ENCODE measurements around the gene KRT26. TPM values are rescaled to one million over a fixed set of nuclear protein-coding genes. Genes with fewer than 3 reads are reported as not detected.

The KRT26 gene
- total RNA-seq, 1 donor from 2014 or later: not detected

DNA sequence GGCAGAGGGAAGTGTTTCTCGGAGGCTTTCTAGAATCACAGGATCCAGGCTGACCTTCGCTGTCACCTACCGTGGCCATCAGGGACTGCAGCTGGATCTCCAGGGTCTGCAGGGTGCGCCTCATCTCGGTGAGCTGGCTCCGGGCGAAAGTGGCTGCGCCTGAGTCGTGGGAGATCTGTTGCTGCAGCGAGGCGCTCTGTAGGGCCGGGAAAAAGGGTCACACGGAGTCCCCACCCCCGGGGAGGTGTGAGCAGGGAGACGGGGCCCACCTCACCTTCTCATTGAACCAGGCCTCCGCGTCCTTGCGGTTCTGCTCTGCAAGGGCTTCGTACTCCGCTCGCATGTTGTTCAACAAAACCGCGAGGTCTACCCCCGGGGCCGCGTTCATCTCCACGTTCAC is 24.8 kb upstream of the KRT26 start:
- Histone ChIP-seq H3K9ac (ENCODE audit: low read depth in 1 of 3, low read length in 3 of 3) (no peak overlapping the region), H3K4me3 (ENCODE audit: low read length in 3 of 3) (no peak overlapping the region), H3K27me3 (ENCODE audit: control insufficient read depth in 3 of 3, insufficient read depth in 3 of 3, low read length in 3 of 3) (peaks cover 22 to 32% (median 23%) of the 10 kb centered on the region in 3 donors), H3K36me3 (ENCODE audit: control insufficient read depth in 3 of 3, insufficient read depth in 3 of 3, low read length in 3 of 3) (no peaks in the 10 kb centered on the region), H3K9me3 (ENCODE audit: control insufficient read depth in 3 of 3, low read length in 3 of 3) (no peaks in the 10 kb centered on the region), H3K27ac (ENCODE audit: low read depth, low read length) (no peak overlapping the region), H3K4me1 (ENCODE audit: control insufficient read depth in 3 of 3, insufficient read depth in 3 of 3, low read length in 3 of 3) (no peaks in the 10 kb centered on the region)

- H3K27me3 ChIP-seq (ENCODE audit: control insufficient read depth in 3 of 3, insufficient read depth in 3 of 3, low read length in 3 of 3): peaks cover 20 to 23% (median 21%) of the 10 kb centered on the region in 3 donors
- H3K4me3 ChIP-seq (ENCODE audit: low read length in 3 of 3): no peak overlapping the region
- H3K4me1 ChIP-seq (ENCODE audit: control insufficient read depth in 3 of 3, insufficient read depth in 3 of 3, low read length in 3 of 3): no peaks in the 10 kb centered on the region
- no peaks in the 10 kb centered on the region for H3K9me3 ChIP-seq (ENCODE audit: control insufficient read depth in 3 of 3, low read length in 3 of 3)
- H3K36me3 ChIP-seq (ENCODE audit: control insufficient read depth in 3 of 3, insufficient read depth in 3 of 3, low read length in 3 of 3): no peaks in the 10 kb centered on the region
- no peak overlapping the region for H3K27ac ChIP-seq (ENCODE audit: low read depth, low read length)
- H3K9ac ChIP-seq (ENCODE audit: low read depth in 1 of 3, low read length in 3 of 3): no peak overlapping the region
These were observed 23.1 kb upstream of the KRT26 start for GRCh38 chr17:40795019-40795667.

- no peaks in the 10 kb centered on the region for H3K9me3 ChIP-seq (ENCODE audit: control insufficient read depth in 3 of 3, low read length in 3 of 3)
- H3K36me3 ChIP-seq (ENCODE audit: control insufficient read depth in 3 of 3, insufficient read depth in 3 of 3, low read length in 3 of 3): no peaks in the 10 kb centered on the region
- H3K9ac ChIP-seq (ENCODE audit: low read depth in 1 of 3, low read length in 3 of 3): no peak overlapping the region
- no peak overlapping the region for H3K27ac ChIP-seq (ENCODE audit: low read depth, low read length)
- no peak overlapping the region for H3K4me3 ChIP-seq (ENCODE audit: low read length in 3 of 3)
- no peaks in the 10 kb centered on the region for H3K4me1 ChIP-seq (ENCODE audit: control insufficient read depth in 3 of 3, insufficient read depth in 3 of 3, low read length in 3 of 3)
- peaks cover 16 to 20% (median 17%) of the 10 kb centered on the region in 3 donors for H3K27me3 ChIP-seq (ENCODE audit: control insufficient read depth in 3 of 3, insufficient read depth in 3 of 3, low read length in 3 of 3)
These were observed 22.5 kb upstream of the KRT26 start for GRCh38 chr17:40794466-40794865.

- H3K27me3 ChIP-seq (ENCODE audit: control insufficient read depth in 3 of 3, insufficient read depth in 3 of 3, low read length in 3 of 3): peaks cover 14 to 18% (median 15%) of the 10 kb centered on the region in 3 donors
- H3K9me3 ChIP-seq (ENCODE audit: control insufficient read depth in 3 of 3, low read length in 3 of 3): no peaks in the 10 kb centered on the region
- H3K4me3 ChIP-seq (ENCODE audit: low read length in 3 of 3): no peak overlapping the region
- no peaks in the 10 kb centered on the region for H3K4me1 ChIP-seq (ENCODE audit: control insufficient read depth in 3 of 3, insufficient read depth in 3 of 3, low read length in 3 of 3)
- no peak overlapping the region for H3K27ac ChIP-seq (ENCODE audit: low read depth, low read length)
- H3K9ac ChIP-seq (ENCODE audit: low read depth in 1 of 3, low read length in 3 of 3): no peak overlapping the region
- no peaks in the 10 kb centered on the region for H3K36me3 ChIP-seq (ENCODE audit: control insufficient read depth in 3 of 3, insufficient read depth in 3 of 3, low read length in 3 of 3)
These were observed 21.8 kb upstream of the KRT26 start for GRCh38 chr17:40793832-40794231.

DNA sequence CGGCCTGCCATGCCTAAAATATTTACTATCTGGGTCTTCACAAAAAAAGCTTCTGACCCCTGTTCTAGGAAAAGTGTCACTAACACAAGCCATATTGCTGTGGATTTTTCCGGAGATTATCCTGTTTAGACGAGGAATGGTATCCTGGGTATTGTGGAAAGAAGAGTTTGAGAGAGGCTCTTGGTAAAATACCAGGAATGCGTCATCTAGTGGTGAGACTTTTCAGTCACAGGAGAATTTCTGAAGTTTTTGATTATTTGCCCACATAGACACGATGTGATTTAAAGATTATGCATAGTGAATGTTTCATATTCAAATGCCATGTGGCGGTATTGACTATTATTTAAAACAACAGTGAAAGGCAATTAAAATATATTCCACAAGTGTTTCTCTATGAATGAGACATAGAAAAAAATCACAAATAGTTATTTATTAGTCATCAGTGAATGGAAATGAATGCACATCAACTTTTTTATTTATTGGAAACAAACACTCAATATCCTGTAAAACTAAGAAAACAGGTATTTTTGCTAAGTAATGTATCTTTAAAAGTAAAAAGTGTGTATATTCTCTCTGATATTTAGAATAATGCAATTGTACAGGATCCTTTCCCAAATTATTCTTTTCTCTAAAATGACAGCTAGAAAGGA is 19.9 kb upstream of the KRT26 start:
- Histone ChIP-seq H3K9me3 (ENCODE audit: control insufficient read depth in 3 of 3, low read length in 3 of 3) (no peaks in the 10 kb centered on the region), H3K27me3 (ENCODE audit: control insufficient read depth in 3 of 3, insufficient read depth in 3 of 3, low read length in 3 of 3) (peaks cover 11 to 14% (median 13%) of the 10 kb centered on the region in 3 donors), H3K9ac (ENCODE audit: low read depth in 1 of 3, low read length in 3 of 3) (no peak overlapping the region), H3K4me1 (ENCODE audit: control insufficient read depth in 3 of 3, insufficient read depth in 3 of 3, low read length in 3 of 3) (no peaks in the 10 kb centered on the region), H3K36me3 (ENCODE audit: control insufficient read depth in 3 of 3, insufficient read depth in 3 of 3, low read length in 3 of 3) (no peaks in the 10 kb centered on the region), H3K4me3 (ENCODE audit: low read length in 3 of 3) (no peak overlapping the region), H3K27ac (ENCODE audit: low read depth, low read length) (no peak overlapping the region)

- no peak overlapping the region for H3K27ac ChIP-seq (ENCODE audit: low read depth, low read length)
- no peak overlapping the region for H3K4me3 ChIP-seq (ENCODE audit: low read length in 3 of 3)
- no peaks in the 10 kb centered on the region for H3K36me3 ChIP-seq (ENCODE audit: control insufficient read depth in 3 of 3, insufficient read depth in 3 of 3, low read length in 3 of 3)
- H3K27me3 ChIP-seq (ENCODE audit: control insufficient read depth in 3 of 3, insufficient read depth in 3 of 3, low read length in 3 of 3): peaks cover 3 to 11% (median 6%) of the 10 kb centered on the region in 3 donors
- no peaks in the 10 kb centered on the region for H3K4me1 ChIP-seq (ENCODE audit: control insufficient read depth in 3 of 3, insufficient read depth in 3 of 3, low read length in 3 of 3)
- H3K9ac ChIP-seq (ENCODE audit: low read depth in 1 of 3, low read length in 3 of 3): no peak overlapping the region
- H3K9me3 ChIP-seq (ENCODE audit: control insufficient read depth in 3 of 3, low read length in 3 of 3): no peaks in the 10 kb centered on the region
These were observed 19.1 kb upstream of the KRT26 start for GRCh38 chr17:40791111-40791510.

DNA sequence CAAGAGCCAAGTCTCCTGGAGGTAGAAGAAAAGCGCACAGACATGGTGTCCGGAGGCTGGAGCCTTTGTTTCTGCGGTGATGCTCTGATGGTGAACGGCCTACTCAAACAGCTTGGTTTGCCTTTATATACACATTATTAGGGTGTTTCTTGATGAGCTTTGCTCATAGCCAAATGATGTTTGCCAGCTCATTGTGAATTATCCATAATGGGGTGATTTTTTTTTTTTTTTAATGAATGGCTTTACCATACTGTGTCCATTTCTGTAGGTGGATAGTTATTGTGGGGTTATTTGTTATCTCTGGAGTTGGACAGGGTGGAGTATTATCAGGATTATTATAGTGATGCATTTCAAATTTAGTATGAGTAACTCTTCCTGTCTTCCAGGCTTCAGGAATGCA is 10.4 kb upstream of the KRT26 start, which contains the start of gene KRT27:
KRT27 (minus strand) TSS at position 101 of the 400 bp plus-strand sequence; CDS start at position 44, 57 bp downstream.
- Histone ChIP-seq H3K4me1 (ENCODE audit: control insufficient read depth in 3 of 3, insufficient read depth in 3 of 3, low read length in 3 of 3) (no peaks in the 10 kb centered on the region), H3K9ac (ENCODE audit: low read depth in 1 of 3, low read length in 3 of 3) (no peak within 1 kb of the TSS), H3K27me3 (ENCODE audit: control insufficient read depth in 3 of 3, insufficient read depth in 3 of 3, low read length in 3 of 3) (peaks cover 9 to 28% (median 11%) of the 10 kb centered on the region in 3 donors), H3K4me3 (ENCODE audit: low read length in 3 of 3) (no peak within 1 kb of the TSS), H3K9me3 (ENCODE audit: control insufficient read depth in 3 of 3, low read length in 3 of 3) (peaks cover 0 to 2% (median 0%) of the 10 kb centered on the region in 3 donors), H3K27ac (ENCODE audit: low read depth, low read length) (no peak within 1 kb of the TSS), H3K36me3 (ENCODE audit: control insufficient read depth in 3 of 3, insufficient read depth in 3 of 3, low read length in 3 of 3) (no peaks in the 10 kb centered on the region)

GRCh38 chr17:40779181-40779909 is 7.3 kb upstream of the KRT26 start:
- Histone ChIP-seq H3K27me3 (ENCODE audit: control insufficient read depth in 3 of 3, insufficient read depth in 3 of 3, low read length in 3 of 3) (peaks cover 11 to 34% (median 18%) of the 10 kb centered on the region in 3 donors), H3K4me3 (ENCODE audit: low read length in 3 of 3) (no peak overlapping the region), H3K9me3 (ENCODE audit: control insufficient read depth in 3 of 3, low read length in 3 of 3) (peaks cover 0 to 2% (median 0%) of the 10 kb centered on the region in 3 donors), H3K36me3 (ENCODE audit: control insufficient read depth in 3 of 3, insufficient read depth in 3 of 3, low read length in 3 of 3) (no peaks in the 10 kb centered on the region), H3K27ac (ENCODE audit: low read depth, low read length) (no peak overlapping the region), H3K9ac (ENCODE audit: low read depth in 1 of 3, low read length in 3 of 3) (no peak overlapping the region), H3K4me1 (ENCODE audit: control insufficient read depth in 3 of 3, insufficient read depth in 3 of 3, low read length in 3 of 3) (no peaks in the 10 kb centered on the region)

- Histone ChIP-seq H3K4me1 (ENCODE audit: control insufficient read depth in 3 of 3, insufficient read depth in 3 of 3, low read length in 3 of 3) (no peaks in the 10 kb centered on the region), H3K4me3 (ENCODE audit: low read length in 3 of 3) (no peak overlapping the region), H3K36me3 (ENCODE audit: control insufficient read depth in 3 of 3, insufficient read depth in 3 of 3, low read length in 3 of 3) (no peaks in the 10 kb centered on the region), H3K9me3 (ENCODE audit: control insufficient read depth in 3 of 3, low read length in 3 of 3) (peaks cover 0 to 2% (median 0%) of the 10 kb centered on the region in 3 donors), H3K9ac (ENCODE audit: low read depth in 1 of 3, low read length in 3 of 3) (no peak overlapping the region), H3K27me3 (ENCODE audit: control insufficient read depth in 3 of 3, insufficient read depth in 3 of 3, low read length in 3 of 3) (peaks cover 13 to 34% (median 19%) of the 10 kb centered on the region in 3 donors), H3K27ac (ENCODE audit: low read depth, low read length) (no peak overlapping the region)
These were observed 6.5 kb upstream of the KRT26 start for GRCh38 chr17:40778461-40778860.

DNA sequence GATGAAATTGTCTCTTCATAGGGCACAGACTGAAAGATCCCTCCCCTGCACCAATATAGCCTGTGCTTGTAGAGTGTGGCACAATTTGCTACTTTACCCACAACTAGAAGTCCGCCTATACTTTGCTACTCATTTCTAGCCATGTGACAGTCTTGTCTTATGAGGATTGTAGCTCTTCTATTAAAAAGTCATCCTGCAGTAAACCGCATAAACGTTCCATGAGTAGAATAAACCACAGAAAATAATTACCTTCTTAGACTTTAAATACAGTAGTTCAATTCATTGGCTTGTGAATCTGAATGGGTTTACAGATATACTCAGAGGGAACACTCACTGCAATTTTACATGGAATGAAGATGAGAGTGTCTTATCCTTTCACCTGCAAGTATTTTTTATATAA is 6.0 kb upstream of the KRT26 start:
- H3K4me1 ChIP-seq (ENCODE audit: control insufficient read depth in 3 of 3, insufficient read depth in 3 of 3, low read length in 3 of 3): no peaks in the 10 kb centered on the region
- no peak overlapping the region for H3K4me3 ChIP-seq (ENCODE audit: low read length in 3 of 3)
- H3K36me3 ChIP-seq (ENCODE audit: control insufficient read depth in 3 of 3, insufficient read depth in 3 of 3, low read length in 3 of 3): no peaks in the 10 kb centered on the region
- H3K9ac ChIP-seq (ENCODE audit: low read depth in 1 of 3, low read length in 3 of 3): no peak overlapping the region
- H3K27ac ChIP-seq (ENCODE audit: low read depth, low read length): no peak overlapping the region
- H3K27me3 ChIP-seq (ENCODE audit: control insufficient read depth in 3 of 3, insufficient read depth in 3 of 3, low read length in 3 of 3): peaks cover 13 to 34% (median 19%) of the 10 kb centered on the region in 3 donors
- peaks cover 0 to 2% (median 0%) of the 10 kb centered on the region in 3 donors for H3K9me3 ChIP-seq (ENCODE audit: control insufficient read depth in 3 of 3, low read length in 3 of 3)
